ENCODE data around the gene LKAAEAR1. TPM values are rescaled to one million over a fixed set of nuclear protein-coding genes. Genes with fewer than 3 reads are reported as not detected.

Gene LKAAEAR1
- total and polyA plus RNA-seq, 2 of the 4 experiments (the other 2 are of a cell fraction): 0.21 TPM; not detected in 1

DNA sequence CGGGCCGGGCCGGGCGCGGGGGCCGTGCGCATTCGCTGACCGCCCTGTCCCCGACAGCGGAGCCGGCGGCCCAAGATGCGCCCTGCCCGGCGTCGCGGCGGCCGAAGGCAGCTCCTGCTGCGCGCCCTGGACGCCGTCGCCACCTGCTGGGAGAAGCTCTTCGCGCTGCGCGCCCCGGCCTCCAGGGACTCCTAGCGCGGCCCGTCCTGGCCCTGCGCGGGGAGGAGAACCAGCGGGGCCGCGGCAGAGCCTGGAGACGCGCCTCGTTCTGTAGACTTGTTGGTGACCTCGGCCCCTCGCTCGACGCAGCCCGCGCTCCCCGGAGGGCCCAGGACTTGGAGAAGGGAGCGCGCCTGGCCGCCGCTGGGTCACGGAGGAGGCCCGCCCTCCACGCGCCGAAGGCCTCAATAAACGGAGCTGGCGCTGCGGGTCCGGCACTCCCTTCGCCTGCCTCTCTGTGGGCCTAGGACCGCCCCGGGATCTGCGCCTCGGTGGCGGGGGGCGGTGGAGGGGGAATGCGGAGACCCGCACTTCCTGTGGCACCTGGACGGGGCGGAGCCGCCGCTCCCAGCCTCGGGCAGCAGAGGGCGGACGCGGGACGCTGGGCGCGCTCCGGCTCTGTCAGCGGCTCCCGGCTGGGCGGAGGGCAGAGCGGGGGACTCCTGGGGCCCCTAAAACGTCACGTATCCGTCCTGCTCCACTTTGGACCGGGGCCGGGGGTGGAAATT lies 45.5 kb downstream of the LKAAEAR1 start:
- Histone ChIP-seq H3K4ac (ENCODE audit: low read depth, low read length) (no peak overlapping the region), H3K4me3 (ENCODE audit: insufficient read depth, low read depth, low read length) (peak overlapping the region; percentile 32), H2AK5ac (ENCODE audit: low read depth, low read length) (no peak overlapping the region), H2BK15ac (ENCODE audit: low read depth, low read length) (no peak overlapping the region), H4K20me1 (ENCODE audit: insufficient read depth, low read length) (peaks cover 5% of the 10 kb centered on the region; the same call in 1 of the 2 replicates), H3K27me3 (ENCODE audit: control insufficient read depth, insufficient read depth, low read length) (peaks cover 46% of the 10 kb centered on the region), H3K9me1 (ENCODE audit: insufficient read depth, low read length) (no peaks in the 10 kb centered on the region), H4K5ac (ENCODE audit: low read depth, low read length) (no peak overlapping the region), H2BK120ac (ENCODE audit: low read depth, low read length) (no peak overlapping the region), H2AFZ (replicated peaks; ENCODE audit: low read length, poor library complexity) (peak overlapping the region; percentile 91), H3K36me3 (ENCODE audit: control insufficient read depth, insufficient read depth, low read length) (peaks cover 4% of the 10 kb centered on the region; the same call in 1 of the 2 replicates), H3K27ac (ENCODE audit: insufficient read depth, low read length) (no peak overlapping the region), H3K18ac (ENCODE audit: low read depth, low read length) (no peak overlapping the region), H3K4me1 (ENCODE audit: control insufficient read depth, insufficient read depth, low read length) (peaks cover 5% of the 10 kb centered on the region; the same call in 1 of the 2 replicates), H4K91ac (ENCODE audit: insufficient read depth, low read depth, low read length) (no peak overlapping the region), H2BK5ac (ENCODE audit: low read depth, low read length, poor library complexity, severe bottlenecking) (no peak overlapping the region), H4K8ac (ENCODE audit: low read depth in 2 of 2, low read length in 2 of 2) (no peak overlapping the region), H3K79me1 (ENCODE audit: low read depth in 1 of 2, low read length in 2 of 2) (no peaks in the 10 kb centered on the region), H3K9me3 (ENCODE audit: control insufficient read depth, insufficient read depth, low read length) (no peaks in the 10 kb centered on the region), H3K4me2 (ENCODE audit: low read depth, low read length) (peak overlapping the region; percentile 62; the same call in 1 of the 2 replicates), H2BK20ac (ENCODE audit: low read depth, low read length) (no peak overlapping the region), H3K14ac (replicated peaks; ENCODE audit: low read depth, low read length) (no peak overlapping the region), H3K23ac (ENCODE audit: low read depth, low read length) (no peak overlapping the region), H2AK9ac (replicated peaks; ENCODE audit: low read depth, low read length, poor library complexity) (peak overlapping the region; percentile 26), H3K56ac (ENCODE audit: extremely low read depth, insufficient read depth, low read length) (no peak overlapping the region), H3K9ac (ENCODE audit: low read depth, low read length) (no peak overlapping the region)
- DNase-seq: peak; percentile 67
- dilution Hi-C loops (cut with HindIII; ENCODE audit: low sequenced_read_pairs, unreplicated experiment): no loop called here
- intact Hi-C loops (cut with micrococcal nuclease): loop anchor here (1.0 to 2.0 kb wide), 2 partner anchors 18 to 82 kb away; no protein-coding TSS in a partner anchor
- no TSS peak for BruUV-seq (replicated peaks)
- CTCF ChIA-PET: interaction anchor here (0.8 to 1.9 kb wide), 5 partner anchors 11 to 501 kb away, joined by 3 to 8 read pairs (median 3); partner anchors contain the start of gene PTK6
- peak; percentile 87 for ATAC-seq (ENCODE audit: low read depth)
- WGBS, 2 experiments (ENCODE audit: extremely low coverage in 2 of 2, insufficient read length in 1 of 2): 2% methylated on average over 51 of the region's 91 CpGs; no CpG with 5 or more reads in 1 of the 2 experiments
- POLR2A ChIA-PET (ENCODE audit: unreplicated experiment): no interaction called here
- in situ Hi-C loops (cut with MboI; ENCODE audit: low sequenced_read_pairs): no loop called here
- TF ChIP-seq NFE2L2 (IDR thresholded peaks at IDR 0.05; ENCODE audit: low read depth, low read length) (no peak), CHD1 (IDR thresholded peaks at IDR 0.05; ENCODE audit: low read depth, low read length) (no peak), POLR2A (IDR thresholded peaks at IDR 0.05; ENCODE audit: low read depth, low read length) (no peak), FOS (IDR thresholded peaks at IDR 0.05; ENCODE audit: low read depth, low read length) (no peak), RCOR1 (IDR thresholded peaks at IDR 0.05; ENCODE audit: insufficient replicate concordance, low read length) (no peak), BHLHE40 (IDR thresholded peaks at IDR 0.05; ENCODE audit: low read depth, low read length) (no peak), MAZ (IDR thresholded peaks at IDR 0.05; ENCODE audit: borderline replicate concordance, low read depth, low read length) (peak; percentile 61; the same call in 1 of the 2 replicates), CEBPB (IDR thresholded peaks at IDR 0.05; ENCODE audit: low read depth, low read length) (no peak), RAD21 (IDR thresholded peaks at IDR 0.05; ENCODE audit: low read length) (peak; percentile 62), SMC3 (IDR thresholded peaks at IDR 0.05; ENCODE audit: low read depth, low read length) (peak; percentile 59), RFX5 (IDR thresholded peaks at IDR 0.05; ENCODE audit: low read depth, low read length) (no peak)
- TF ChIP-seq, protein P1, sequence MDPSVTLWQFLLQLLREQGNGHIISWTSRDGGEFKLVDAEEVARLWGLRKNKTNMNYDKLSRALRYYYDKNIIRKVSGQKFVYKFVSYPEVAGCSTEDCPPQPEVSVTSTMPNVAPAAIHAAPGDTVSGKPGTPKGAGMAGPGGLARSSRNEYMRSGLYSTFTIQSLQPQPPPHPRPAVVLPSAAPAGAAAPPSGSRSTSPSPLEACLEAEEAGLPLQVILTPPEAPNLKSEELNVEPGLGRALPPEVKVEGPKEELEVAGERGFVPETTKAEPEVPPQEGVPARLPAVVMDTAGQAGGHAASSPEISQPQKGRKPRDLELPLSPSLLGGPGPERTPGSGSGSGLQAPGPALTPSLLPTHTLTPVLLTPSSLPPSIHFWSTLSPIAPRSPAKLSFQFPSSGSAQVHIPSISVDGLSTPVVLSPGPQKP (IDR thresholded peaks at IDR 0.05; ENCODE audit: borderline replicate concordance, low read depth, low read length): no peak
- TF ChIP-seq, protein P2, sequence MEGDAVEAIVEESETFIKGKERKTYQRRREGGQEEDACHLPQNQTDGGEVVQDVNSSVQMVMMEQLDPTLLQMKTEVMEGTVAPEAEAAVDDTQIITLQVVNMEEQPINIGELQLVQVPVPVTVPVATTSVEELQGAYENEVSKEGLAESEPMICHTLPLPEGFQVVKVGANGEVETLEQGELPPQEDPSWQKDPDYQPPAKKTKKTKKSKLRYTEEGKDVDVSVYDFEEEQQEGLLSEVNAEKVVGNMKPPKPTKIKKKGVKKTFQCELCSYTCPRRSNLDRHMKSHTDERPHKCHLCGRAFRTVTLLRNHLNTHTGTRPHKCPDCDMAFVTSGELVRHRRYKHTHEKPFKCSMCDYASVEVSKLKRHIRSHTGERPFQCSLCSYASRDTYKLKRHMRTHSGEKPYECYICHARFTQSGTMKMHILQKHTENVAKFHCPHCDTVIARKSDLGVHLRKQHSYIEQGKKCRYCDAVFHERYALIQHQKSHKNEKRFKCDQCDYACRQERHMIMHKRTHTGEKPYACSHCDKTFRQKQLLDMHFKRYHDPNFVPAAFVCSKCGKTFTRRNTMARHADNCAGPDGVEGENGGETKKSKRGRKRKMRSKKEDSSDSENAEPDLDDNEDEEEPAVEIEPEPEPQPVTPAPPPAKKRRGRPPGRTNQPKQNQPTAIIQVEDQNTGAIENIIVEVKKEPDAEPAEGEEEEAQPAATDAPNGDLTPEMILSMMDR (conservative IDR thresholded peaks at IDR 0.05; ENCODE audit: low read depth, low read length): peak; percentile 69
- TF ChIP-seq, protein P3, sequence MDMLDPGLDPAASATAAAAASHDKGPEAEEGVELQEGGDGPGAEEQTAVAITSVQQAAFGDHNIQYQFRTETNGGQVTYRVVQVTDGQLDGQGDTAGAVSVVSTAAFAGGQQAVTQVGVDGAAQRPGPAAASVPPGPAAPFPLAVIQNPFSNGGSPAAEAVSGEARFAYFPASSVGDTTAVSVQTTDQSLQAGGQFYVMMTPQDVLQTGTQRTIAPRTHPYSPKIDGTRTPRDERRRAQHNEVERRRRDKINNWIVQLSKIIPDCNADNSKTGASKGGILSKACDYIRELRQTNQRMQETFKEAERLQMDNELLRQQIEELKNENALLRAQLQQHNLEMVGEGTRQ (IDR thresholded peaks at IDR 0.05; ENCODE audit: low read depth, low read length): no peak
